Measurements from ENCODE around the gene GNG4. TPM values are rescaled to one million over a fixed set of nuclear protein-coding genes. Genes with fewer than 3 reads are reported as not detected.

Gene GNG4
- total and polyA plus RNA-seq, 9 of the 15 experiments (the other 6 are each of a cell fraction or from before 2014, with no cell fraction given), result 0.06 to 0.58 (median 0.08) TPM; not detected in 4

DNA sequence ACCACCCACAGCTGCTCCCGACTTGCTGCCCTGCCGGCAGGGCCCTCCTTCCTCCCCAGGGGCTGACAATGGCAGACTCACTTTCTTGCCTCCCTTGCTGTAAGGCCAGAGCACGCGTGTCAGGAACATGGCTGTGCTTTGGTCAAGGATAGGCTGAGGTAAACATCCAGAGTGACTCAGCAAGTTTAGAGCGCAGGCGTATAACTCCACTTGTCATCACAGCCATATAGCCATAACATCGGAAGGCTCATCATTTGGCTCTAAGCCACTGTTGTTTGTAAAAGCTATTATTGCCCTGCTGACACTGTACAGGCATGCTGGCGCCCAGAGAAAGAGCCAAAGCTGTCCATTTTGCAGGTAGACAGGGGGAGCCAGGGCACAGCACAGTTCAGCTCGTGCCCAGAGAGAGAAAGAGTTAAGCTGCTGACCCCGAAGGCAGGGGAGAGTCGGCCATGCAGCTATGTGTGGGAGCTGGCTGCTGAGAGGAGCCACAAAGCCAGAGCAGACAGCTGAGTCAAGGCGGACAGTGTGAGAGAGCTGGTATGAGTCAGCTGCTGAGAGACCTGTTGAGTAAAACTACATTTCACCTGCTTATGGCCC, 60.6 kb downstream of the GNG4 start (continued):
- TF ChIP-seq, protein P1, sequence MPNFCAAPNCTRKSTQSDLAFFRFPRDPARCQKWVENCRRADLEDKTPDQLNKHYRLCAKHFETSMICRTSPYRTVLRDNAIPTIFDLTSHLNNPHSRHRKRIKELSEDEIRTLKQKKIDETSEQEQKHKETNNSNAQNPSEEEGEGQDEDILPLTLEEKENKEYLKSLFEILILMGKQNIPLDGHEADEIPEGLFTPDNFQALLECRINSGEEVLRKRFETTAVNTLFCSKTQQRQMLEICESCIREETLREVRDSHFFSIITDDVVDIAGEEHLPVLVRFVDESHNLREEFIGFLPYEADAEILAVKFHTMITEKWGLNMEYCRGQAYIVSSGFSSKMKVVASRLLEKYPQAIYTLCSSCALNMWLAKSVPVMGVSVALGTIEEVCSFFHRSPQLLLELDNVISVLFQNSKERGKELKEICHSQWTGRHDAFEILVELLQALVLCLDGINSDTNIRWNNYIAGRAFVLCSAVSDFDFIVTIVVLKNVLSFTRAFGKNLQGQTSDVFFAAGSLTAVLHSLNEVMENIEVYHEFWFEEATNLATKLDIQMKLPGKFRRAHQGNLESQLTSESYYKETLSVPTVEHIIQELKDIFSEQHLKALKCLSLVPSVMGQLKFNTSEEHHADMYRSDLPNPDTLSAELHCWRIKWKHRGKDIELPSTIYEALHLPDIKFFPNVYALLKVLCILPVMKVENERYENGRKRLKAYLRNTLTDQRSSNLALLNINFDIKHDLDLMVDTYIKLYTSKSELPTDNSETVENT (CRISPR knock-in tag; IDR thresholded peaks at IDR 0.05), result no peak
- TF ChIP-seq PTTG1 (tag; IDR thresholded peaks at IDR 0.05; ENCODE audit: low read depth) (peak; percentile 95), KDM2B (CRISPR knock-in tag; IDR thresholded peaks at IDR 0.05) (no peak), JUNB (CRISPR knock-in tag; conservative IDR thresholded peaks at IDR 0.05) (no peak), BRCA1 (IDR thresholded peaks at IDR 0.05) (no peak), BRCA1 (CRISPR knock-in tag; IDR thresholded peaks at IDR 0.05) (no peak), HDAC3 (IDR thresholded peaks at IDR 0.05; ENCODE audit: borderline replicate concordance, partially characterized antibody) (no peak), KAT2B (IDR thresholded peaks at IDR 0.05; ENCODE audit: low read depth, low read length) (no peak), CREM (IDR thresholded peaks at IDR 0.05; ENCODE audit: low read depth) (no peak), KLF10 (CRISPR knock-in tag; IDR thresholded peaks at IDR 0.05) (no peak), SP1 (CRISPR knock-in tag; IDR thresholded peaks at IDR 0.05) (no peak), HMGN3 (IDR thresholded peaks at IDR 0.05; ENCODE audit: borderline replicate concordance, extremely low read depth, insufficient read length, low read depth, low read length) (no peak), SETDB1 (IDR thresholded peaks at IDR 0.05; ENCODE audit: low read length) (no peak)
- TF ChIP-seq, protein P2, sequence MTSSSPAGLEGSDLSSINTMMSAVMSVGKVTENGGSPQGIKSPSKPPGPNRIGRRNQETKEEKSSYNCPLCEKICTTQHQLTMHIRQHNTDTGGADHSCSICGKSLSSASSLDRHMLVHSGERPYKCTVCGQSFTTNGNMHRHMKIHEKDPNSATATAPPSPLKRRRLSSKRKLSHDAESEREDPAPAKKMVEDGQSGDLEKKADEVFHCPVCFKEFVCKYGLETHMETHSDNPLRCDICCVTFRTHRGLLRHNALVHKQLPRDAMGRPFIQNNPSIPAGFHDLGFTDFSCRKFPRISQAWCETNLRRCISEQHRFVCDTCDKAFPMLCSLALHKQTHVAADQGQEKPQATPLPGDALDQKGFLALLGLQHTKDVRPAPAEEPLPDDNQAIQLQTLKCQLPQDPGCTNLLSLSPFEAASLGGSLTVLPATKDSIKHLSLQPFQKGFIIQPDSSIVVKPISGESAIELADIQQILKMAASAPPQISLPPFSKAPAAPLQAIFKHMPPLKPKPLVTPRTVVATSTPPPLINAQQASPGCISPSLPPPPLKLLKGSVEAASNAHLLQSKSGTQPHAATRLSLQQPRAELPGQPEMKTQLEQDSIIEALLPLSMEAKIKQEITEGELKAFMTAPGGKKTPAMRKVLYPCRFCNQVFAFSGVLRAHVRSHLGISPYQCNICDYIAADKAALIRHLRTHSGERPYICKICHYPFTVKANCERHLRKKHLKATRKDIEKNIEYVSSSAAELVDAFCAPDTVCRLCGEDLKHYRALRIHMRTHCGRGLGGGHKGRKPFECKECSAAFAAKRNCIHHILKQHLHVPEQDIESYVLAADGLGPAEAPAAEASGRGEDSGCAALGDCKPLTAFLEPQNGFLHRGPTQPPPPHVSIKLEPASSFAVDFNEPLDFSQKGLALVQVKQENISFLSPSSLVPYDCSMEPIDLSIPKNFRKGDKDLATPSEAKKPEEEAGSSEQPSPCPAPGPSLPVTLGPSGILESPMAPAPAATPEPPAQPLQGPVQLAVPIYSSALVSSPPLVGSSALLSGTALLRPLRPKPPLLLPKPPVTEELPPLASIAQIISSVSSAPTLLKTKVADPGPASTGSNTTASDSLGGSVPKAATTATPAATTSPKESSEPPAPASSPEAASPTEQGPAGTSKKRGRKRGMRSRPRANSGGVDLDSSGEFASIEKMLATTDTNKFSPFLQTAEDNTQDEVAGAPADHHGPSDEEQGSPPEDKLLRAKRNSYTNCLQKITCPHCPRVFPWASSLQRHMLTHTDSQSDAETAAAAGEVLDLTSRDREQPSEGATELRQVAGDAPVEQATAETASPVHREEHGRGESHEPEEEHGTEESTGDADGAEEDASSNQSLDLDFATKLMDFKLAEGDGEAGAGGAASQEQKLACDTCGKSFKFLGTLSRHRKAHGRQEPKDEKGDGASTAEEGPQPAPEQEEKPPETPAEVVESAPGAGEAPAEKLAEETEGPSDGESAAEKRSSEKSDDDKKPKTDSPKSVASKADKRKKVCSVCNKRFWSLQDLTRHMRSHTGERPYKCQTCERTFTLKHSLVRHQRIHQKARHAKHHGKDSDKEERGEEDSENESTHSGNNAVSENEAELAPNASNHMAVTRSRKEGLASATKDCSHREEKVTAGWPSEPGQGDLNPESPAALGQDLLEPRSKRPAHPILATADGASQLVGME (CRISPR knock-in tag; IDR thresholded peaks at IDR 0.05), result peak; percentile 89
- TF ChIP-seq, protein P3, sequence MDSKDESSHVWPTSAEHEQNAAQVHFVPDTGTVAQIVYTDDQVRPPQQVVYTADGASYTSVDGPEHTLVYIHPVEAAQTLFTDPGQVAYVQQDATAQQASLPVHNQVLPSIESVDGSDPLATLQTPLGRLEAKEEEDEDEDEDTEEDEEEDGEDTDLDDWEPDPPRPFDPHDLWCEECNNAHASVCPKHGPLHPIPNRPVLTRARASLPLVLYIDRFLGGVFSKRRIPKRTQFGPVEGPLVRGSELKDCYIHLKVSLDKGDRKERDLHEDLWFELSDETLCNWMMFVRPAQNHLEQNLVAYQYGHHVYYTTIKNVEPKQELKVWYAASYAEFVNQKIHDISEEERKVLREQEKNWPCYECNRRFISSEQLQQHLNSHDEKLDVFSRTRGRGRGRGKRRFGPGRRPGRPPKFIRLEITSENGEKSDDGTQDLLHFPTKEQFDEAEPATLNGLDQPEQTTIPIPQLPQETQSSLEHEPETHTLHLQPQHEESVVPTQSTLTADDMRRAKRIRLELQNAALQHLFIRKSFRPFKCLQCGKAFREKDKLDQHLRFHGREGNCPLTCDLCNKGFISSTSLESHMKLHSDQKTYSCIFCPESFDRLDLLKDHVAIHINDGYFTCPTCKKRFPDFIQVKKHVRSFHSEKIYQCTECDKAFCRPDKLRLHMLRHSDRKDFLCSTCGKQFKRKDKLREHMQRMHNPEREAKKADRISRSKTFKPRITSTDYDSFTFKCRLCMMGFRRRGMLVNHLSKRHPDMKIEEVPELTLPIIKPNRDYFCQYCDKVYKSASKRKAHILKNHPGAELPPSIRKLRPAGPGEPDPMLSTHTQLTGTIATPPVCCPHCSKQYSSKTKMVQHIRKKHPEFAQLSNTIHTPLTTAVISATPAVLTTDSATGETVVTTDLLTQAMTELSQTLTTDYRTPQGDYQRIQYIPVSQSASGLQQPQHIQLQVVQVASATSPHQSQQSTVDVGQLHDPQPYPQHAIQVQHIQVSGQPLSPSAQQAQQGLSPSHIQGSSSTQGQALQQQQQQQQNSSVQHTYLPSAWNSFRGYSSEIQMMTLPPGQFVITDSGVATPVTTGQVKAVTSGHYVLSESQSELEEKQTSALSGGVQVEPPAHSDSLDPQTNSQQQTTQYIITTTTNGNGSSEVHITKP (IDR thresholded peaks at IDR 0.05; ENCODE audit: partially characterized antibody), result no peak
- TF ChIP-seq, protein P4, sequence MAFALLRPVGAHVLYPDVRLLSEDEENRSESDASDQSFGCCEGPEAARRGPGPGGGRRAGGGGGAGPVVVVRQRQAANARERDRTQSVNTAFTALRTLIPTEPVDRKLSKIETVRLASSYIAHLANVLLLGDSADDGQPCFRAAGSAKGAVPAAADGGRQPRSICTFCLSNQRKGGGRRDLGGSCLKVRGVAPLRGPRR (CRISPR knock-in tag; IDR thresholded peaks at IDR 0.05), result 0 out of 2 replicates have a peak, but pooled peaks have one; percentile 28

Measured in K562 (cell line).